Left renal pelvis (tissue), 4 donors: ENCODE measurements around the gene DAB2. TPM values are rescaled to one million over a fixed set of nuclear protein-coding genes. Genes with fewer than 3 reads are reported as not detected.

Experiments used
- DNase-seq, 4 donors: peaks; one replicate each; pipeline ENCODE4 v3.0.0-alpha.2; 2013; ENCODE audit warnings: low read depth in 4 of 4, low spot score in 3 of 4
- polyA plus RNA-seq, 4 donors: library from polyadenylated mRNA; unstranded; fragments of 120-200 nt; gene quantifications; one replicate each; pipeline ENCODE4 v1.2.1, GENCODE V29; 2013; ENCODE audit not compliant: insufficient read length in 4 of 4

DAB2 gene
- polyA plus RNA-seq, 4 donors = 125 to 212 (median 182) TPM

DNA sequence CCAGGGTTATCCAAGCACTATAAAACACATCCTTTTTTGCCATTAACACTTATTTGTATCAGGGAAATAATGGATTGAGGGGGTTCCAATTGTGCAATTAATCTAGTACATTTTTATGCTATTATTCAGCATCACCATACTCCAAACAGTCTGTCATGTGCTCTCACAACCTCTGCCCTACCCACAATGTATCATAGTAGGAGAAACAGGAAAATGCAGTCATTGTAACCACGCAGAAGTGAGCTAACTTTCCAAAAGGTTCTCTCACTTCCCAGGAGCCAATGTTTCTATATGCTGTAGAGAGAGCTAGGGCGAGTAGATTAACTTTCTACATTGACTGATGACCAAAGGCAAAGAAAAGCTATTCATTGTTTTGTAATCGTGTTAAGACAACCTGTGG, 29.8 kb downstream of the DAB2 start:
- DNase-seq = no peak

DNA sequence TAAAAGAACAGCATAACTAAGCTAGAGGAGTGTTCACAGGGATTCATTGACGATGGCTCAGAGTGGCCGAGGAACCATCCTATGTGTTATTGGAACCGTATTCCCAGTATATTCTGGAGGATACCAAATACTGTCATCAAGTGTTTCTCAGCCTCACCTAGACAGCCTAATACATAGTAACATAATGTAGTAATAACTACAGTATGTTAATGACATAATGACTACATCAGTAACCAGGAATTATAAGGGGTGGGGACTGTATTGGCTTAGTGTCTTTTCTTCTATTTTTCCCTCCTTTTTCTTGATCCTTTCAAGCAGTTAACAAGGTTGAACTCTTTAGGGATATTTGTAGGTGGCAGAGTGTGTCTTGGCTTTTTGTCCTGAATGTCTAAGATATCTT, 33.8 kb downstream of the DAB2 start:
- DNase-seq = no peak

DNA sequence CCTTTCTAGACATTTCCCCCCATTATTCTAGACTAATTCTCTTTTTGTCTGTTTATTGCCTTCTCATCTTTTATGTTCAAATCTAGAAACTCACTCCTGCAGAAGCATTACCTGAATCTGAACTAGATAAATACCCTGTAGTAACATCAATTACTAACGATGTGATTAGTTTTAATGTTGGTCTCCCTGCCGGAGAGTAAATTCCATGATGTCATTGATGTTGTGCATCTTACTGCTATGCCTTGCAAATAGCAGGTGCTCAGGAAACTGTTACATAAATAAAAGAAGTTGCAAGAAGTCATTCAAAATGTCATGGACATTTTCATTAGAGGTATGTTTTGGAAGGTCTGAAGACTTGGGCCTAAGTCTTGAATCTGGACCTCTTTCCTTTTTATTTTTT, 37.5 kb downstream of the DAB2 start:
- DNase-seq = no peak

DNA sequence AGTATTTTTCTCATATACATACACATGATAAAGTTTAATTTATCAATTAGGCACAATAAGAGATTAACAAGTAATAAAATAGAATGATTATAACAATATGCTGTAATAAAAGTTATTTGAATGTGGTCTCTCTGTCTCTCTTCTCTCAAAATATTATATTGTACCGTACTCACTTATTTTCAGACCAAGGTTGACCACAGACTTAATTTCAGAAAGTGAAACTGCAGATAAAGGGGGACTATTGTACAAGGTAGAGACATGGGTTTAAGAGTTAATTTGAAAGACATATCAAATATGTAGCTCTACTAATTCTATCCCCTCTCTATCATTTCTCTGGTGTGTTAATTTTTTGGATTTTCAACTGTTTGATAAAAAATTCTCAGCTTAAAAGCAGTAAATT, 40.5 kb downstream of the DAB2 start:
- DNase-seq = no peak

DNA sequence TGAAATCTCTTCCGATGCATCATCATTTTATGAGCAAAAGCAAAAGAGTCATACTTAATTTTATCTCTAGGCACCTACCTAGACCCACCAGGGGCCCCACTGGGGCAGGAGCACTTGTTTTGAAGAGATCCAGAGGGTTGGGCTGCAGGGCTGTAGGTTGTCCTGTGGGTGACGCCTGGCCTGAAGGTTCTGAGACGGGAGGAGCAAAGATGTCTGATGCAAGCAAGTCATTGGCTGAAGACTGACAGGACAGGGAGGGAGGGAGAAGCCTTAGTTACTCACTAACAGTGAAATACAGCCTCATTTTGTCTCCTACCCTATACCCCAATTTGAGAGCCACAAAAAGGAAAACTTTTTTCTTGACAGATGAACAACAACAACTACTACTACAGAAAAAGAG, 43.4 kb downstream of the DAB2 start:
- no peak for DNase-seq

DNA sequence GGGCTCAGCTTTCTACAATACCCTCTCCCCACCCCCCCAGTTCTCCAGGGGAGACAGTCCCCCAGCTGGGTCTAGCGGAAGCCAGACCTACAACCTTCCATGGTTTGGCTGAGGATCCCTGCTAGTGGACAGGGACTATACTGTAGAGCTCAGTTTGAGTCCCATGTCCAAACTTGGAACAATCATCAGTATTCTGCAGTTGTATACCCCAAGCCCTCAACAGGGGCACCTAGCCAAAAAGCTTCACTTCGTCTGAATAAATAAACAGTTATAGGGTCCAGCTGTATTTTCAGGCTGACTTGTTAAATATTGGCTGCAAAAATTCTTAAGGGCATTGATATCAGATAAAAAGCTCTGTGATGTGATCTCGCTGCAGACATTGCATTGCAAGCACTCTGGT, 45.1 kb downstream of the DAB2 start:
- DNase-seq = no peak

DNA sequence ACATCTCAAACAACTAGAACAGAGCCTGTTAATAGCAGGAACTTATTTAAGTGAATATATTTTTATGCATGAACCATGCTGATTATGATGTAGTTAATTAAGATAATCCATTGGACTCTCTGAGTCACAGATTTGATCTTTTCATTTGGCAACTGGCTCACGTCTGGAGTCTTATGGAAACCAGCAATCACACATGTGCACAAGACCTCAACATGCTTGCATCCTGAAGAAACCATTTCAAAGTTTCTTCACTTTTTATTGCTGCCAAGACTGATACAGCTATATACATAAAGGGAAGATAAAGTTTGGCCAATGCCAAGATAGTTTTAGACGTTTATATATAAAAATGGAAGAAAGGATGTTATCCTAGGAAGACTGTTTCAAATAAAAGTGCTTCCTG, 47.2 kb downstream of the DAB2 start:
- DNase-seq = no peak

DNA sequence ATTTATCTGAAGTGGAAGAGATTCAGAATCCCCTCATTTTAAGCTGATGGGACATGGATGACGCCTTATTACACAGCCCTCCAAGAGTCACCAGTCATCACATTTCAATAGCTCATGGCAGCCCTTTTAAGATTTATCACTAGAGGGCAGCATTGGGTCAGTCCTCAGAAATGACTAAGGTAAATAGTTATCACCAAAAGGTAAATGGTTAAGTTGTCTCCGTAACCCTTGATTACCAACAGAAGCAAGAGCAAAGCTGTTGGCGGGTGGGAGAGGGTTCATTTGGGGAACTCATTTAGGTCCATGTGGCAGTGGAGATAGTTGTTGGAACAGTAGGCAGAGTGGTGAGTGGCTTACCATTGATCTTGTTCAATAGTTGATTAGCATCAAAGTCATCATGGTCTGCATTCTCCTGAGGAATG, 48.5 kb downstream of the DAB2 start:
- DNase-seq = peak in 1 of 4 donors; percentile 14

DNA sequence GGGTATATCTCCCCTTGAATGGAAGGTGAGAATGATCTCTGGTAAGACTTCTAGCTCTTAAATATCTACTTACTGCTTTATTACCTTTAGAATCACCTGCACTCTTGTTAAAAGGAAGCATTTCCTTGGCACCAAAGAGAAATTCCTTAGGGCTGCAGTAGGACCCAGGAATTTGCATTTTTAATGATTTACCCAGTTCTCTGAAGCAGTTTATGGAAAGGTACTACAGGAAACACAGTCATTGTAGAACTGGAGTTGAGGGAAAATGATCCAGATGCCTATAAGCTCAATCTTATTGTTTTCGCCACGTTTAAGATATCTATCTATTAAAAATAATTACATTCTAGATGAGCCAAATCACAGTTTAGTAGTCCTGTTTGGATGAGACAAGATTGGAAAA, 51.0 kb downstream of the DAB2 start:
- no peak for DNase-seq

DNA sequence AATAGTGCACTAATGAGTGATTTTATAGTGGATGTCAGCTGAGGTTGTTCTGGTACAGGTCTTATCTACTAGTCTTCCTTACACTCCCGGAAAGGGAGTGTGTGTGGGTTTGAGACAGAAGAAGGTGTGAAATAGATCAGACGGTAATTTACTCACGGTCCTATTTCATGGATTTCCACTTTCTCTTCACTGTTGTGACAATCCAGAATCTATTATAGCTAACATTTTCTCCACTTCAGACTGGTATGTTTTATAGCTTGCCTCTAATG, 53.5 kb downstream of the DAB2 start:
- no peak for DNase-seq

DNA sequence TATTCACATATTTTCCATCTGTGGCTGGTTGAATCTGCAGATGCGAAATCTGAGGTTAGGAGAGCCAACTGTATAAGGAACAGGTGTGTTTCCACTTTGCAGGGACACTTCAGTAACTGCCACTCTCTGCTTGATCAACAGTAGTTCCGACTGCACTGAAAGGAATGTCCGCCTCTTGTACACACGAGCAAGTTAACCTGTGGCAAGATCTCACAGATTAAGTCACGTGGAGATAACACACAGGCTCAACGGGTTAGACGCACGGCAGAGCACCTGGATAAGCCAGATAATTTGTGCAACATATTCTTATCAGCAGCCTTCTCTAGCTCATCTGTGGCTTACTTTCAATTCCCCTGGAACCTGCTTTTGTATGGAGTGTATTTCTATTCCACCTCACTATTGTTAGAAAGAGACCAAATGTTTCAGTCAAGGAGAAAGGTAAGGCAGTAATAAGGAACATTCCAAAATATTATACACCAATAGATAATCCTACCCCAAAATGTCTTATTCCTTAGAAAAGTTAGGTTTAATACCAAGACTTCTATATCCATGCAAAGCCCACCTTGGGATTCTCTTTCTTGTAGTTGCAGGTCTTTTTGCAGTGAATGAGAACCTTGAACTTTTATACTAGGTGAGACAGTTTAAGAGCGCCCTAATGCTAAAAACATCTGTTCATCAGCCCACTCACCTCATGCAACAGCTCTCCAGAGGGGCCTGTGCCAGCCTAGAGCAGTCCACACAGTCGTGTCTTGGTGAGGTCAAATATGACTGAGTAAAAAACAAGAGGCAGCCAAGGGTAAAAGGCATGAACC, 54.0 kb downstream of the DAB2 start:
- no peak for DNase-seq

DNA sequence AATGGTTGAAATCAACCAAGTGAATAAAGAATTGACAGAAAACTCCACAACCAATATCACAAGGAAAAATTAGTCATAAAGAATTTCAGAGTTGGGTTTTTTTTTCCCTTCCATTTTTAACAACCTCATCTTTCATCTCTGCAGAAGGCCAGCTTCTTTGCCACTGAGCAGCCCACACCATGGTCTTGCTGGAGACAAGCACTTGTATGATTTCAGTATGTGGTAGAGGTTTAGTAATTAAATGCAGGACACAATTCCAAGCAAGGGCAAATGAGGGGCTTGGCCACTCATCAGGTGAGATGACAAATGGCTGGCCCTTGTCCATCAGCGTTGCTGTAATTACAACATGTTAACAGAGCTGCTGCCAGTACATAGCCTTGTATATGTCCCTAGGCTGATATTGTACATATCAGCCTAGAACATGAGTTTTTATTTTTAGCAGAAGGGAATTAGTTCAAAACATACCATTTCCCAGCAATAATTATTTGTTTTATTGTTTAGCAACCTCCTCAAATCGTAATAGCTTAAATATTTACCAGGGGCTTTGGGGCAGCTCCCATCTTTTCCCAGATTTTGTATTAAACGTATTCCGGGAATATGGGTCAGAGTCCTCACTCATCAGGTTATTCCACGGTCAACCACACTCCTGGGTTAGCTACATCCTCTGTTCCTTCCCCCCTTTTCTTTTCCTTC, 55.5 kb downstream of the DAB2 start:
- DNase-seq = no peak

DNA sequence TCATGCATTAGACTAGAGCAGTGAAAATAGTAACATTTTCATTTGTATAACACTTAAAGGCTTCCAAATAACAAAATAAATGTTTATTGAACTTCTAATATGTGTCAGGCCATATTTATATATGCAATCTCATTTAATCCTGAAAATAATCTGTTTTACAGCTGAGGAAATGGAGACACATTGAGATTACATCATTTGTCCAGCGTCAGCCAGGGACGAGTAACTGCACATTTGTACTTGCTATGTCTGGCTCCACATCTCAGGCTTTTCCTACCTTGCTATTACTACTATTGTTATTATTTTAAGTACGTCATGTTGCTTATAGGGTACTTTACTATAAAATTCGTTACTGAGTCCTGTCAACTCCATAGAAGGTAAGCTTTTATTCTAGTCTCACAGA, 56.7 kb downstream of the DAB2 start:
- no peak for DNase-seq

DNA sequence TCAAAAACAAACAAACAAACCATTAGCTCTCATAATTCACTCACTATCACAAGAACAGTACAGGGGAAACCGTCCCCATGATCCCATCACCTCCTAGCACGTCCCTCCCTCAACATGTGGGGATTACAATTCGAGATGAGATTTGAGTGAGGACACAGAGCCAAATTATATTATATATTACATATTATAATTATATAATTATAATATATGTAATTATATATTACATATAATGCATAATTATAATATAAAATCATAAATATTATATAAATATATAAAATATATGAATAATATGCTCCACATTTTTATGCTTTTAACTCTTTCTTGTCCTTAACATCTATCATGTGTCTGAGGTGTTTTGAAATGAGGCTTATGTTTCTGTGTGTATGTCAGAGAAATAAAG, 57.1 kb downstream of the DAB2 start:
- DNase-seq = no peak

DNA sequence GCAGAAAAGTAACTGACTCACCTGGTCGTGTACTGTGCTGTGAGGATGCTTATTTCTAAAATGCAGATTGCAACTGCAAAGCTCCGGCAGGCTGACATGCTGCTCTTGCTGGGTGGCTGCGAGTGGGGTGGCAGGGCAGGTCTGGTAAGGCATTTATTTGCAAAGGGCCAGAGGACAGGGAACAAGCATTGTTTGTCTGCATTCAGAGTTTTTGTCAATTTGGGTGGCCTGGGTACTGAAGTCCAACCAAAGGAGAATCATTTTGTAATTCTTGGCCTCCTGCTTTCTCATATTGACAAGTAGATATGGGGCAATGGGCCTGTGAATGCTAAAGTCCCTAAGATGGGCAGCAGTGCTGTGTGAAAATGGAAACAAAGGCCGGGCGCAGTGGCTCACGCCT, 60.4 kb downstream of the DAB2 start, which contains the start of gene C9:
Gene C9 (minus strand): TSS at position 129 of the 400 bp plus-strand sequence. CDS start 31 bp downstream, at position 98.
- DNase-seq = no peak

DNA sequence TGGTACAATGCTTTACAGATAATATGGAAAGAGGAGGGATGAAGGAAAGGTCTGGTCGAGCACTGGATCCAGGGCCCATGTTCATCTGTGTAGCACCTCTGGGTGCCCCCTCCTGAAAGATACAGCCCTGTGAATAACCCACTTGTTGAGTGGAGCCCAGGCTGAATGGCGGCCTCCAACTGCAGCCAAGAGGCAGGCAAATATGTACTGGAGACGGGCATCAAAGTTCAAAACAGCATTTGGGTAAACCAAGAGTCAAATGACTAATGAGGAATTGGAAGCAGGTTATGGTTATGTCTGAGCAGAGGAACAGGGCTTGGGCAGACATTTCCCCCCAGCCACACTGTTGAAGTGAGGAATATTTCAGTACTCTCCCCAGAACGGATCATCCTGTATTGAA, 61.6 kb downstream of the DAB2 start:
- DNase-seq = no peak

DNA sequence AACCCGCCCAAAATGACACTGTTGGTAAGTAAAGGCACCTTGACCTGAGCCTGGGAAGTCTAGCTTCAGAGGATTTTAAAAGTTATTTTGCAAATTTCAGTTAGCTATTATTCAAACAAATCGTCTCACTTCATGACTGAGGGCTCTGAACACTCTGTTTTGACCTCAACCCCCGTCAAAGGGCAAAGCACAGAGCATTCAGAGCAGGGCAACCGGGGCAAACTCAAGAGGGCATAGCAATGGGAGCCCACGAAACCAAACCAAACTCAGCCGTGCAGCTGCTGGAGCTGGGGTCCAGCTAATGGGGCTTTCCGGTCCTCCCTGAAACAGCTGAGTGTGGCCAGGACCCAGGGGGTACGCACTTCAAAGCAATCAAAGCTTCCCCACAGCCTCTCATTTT, 62.1 kb downstream of the DAB2 start:
- no peak for DNase-seq

DNA sequence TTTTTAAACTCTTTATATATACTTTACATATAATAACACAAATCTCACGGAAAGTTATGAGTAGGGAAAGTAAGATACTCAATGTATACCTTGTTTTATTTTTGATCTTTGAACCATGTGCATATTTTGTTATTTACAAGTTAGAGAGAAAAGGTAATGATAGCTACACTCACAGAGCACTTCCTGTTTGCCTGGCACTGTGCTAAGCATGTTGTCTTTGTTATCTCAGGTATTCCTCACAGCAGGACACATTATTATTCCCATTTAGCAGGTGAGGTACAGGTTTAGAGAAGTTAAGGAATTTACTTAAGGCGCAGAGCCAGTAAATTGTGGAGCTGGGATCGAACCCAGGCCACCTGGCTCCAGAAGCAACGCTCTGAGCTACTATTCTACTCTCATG, 63.5 kb downstream of the DAB2 start:
- no peak for DNase-seq

DNA sequence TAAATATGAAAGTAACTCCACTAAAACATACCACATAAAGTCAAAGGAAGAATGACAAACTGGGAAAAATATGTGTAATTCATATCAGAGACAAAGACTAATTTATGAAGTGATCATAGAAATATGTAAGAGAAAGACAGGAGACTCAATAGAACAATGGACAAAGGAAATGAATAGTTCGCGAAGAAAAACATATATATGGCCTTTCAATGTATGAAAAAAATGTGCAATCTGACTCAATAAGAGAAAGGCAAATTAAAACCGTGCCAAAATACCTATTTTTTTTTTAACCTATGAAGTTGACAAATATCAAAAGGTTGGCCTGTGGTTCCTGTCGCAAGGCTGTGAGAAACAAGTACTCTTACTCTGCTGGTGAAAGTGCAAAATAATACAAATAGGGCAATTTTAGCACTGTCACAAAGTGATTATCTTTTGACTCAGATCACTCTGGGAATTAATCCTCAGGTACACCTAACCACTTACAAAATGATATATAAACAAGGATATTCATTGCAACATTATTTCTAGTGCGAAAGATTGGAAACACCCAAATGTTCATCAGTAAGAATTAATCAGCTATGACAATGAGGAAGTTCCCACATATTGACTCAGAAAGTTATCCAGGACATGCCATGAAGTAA, 64.2 kb downstream of the DAB2 start:
- DNase-seq = no peak

DNA sequence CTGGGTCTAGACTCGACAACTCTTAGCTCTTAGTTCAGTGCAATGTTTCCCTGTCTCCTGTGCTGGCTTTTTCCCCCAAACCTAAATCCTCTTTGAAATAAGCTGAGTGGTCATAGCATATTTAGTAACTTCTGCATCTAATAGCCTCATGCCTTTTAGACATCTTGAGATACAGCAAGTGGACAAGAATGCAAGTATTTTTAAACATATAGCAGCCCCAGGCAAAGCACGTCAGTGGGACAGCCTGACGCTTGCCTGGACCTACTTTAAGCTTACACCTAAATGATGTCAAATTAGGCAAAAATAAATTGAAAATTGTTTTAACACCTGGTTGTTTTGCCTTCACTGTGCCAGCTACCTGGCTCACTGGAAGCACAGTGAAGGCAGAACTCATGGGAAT, 68.5 kb downstream of the DAB2 start:
- no peak for DNase-seq

DNA sequence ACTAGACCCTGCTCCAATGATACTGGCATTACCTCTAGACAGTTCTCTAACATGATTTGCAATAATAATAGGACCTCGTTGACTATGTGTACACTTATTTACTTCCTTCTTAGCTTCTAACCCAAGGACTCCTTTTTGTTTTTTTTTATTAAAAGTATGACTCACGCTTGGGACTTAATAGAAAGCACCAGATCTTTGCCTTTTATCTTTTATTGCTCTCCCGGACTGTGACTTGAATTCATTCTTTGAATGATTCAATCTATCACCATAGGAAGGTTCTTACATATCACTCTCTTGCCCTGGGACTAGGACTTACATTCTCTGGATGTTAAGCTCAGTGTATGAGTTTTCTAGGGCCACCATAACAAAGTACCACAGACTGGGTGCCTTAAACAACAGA, 69.5 kb downstream of the DAB2 start:
- no peak for DNase-seq
